ENCODE data around the gene POLA1.
A peak's percentile ranks its signal among the peaks of the same experiment; 100 is the strongest.
"Not testable (repeated sequence)": the region's sequence is repeated elsewhere in the genome, so short reads cannot be mapped to it uniquely, and the experiment has no call there.

Gene POLA1

GRCh38 chrX:24799078-24799477 lies 105.4 kb downstream of the POLA1 start:
- no peak for DNase-seq

GRCh38 chrX:24799565-24799964 lies 105.8 kb downstream of the POLA1 start:
- DNase-seq: peak; percentile 0

GRCh38 chrX:24805201-24805600 lies 111.5 kb downstream of the POLA1 start:
- no peak for DNase-seq

- DNase-seq: not testable (repeated sequence)
These were observed 126.1 kb downstream of the POLA1 start for GRCh38 chrX:24819807-24820206.

- no peak for DNase-seq
These were observed 134.4 kb downstream of the POLA1 start for GRCh38 chrX:24828147-24828546.

GRCh38 chrX:24828600-24828999 lies 134.9 kb downstream of the POLA1 start:
- DNase-seq: no peak

- no peak for DNase-seq
These were observed 140.0 kb downstream of the POLA1 start for GRCh38 chrX:24833695-24834094.

GRCh38 chrX:24837966-24838365 lies 144.2 kb downstream of the POLA1 start:
- DNase-seq: no peak

GRCh38 chrX:24838629-24839028 lies 144.9 kb downstream of the POLA1 start:
- peak; percentile 6 for DNase-seq

- DNase-seq: no peak
These were observed 145.6 kb downstream of the POLA1 start for GRCh38 chrX:24839331-24839730.

GRCh38 chrX:24842486-24842885 lies 148.8 kb downstream of the POLA1 start:
- no peak for DNase-seq

GRCh38 chrX:24846550-24847150 lies 152.9 kb downstream of the POLA1 start:
- DNase-seq: no peak

- no peak for DNase-seq
These were observed 157.6 kb downstream of the POLA1 start for GRCh38 chrX:24851289-24851688.

- DNase-seq: no peak
These were observed 158.1 kb downstream of the POLA1 start for GRCh38 chrX:24851780-24852179.

- DNase-seq: no peak
These were observed 164.5 kb downstream of the POLA1 start for GRCh38 chrX:24858004-24858746.

- no peak for DNase-seq
These were observed 165.6 kb downstream of the POLA1 start for GRCh38 chrX:24859211-24859841.

GRCh38 chrX:24860140-24860539 lies 166.4 kb downstream of the POLA1 start:
- no peak for DNase-seq

- DNase-seq: no peak
These were observed 168.6 kb downstream of the POLA1 start for GRCh38 chrX:24862343-24862742.

- DNase-seq: not testable (repeated sequence)
These were observed 170.1 kb downstream of the POLA1 start for GRCh38 chrX:24863779-24864178.

GRCh38 chrX:24870143-24870542 lies 176.4 kb downstream of the POLA1 start:
- DNase-seq: peak; percentile 21

- no peak for DNase-seq
These were observed 181.0 kb downstream of the POLA1 start for GRCh38 chrX:24874604-24875247.

- no peak for DNase-seq
These were observed 183.0 kb downstream of the POLA1 start for GRCh38 chrX:24876530-24877287.

- DNase-seq: no peak
These were observed 183.6 kb downstream of the POLA1 start for GRCh38 chrX:24877288-24877664.
